Left lung (tissue), 10 donors: ENCODE measurements around the gene RBM20. TPM values are rescaled to one million over a fixed set of nuclear protein-coding genes. Genes with fewer than 3 reads are reported as not detected.

Experiments used
- ATAC-seq: fragments of 200-7000 bp; cut with Tn5 transposase; one replicate; pipeline ENCODE4 v1.9.1; 2020; ENCODE audit warnings: moderate library complexity
- DNase-seq, 4 donors: peaks; one replicate each; pipeline ENCODE4 v3.0.0-alpha.2; 2013 to 2020
- H3K27ac ChIP-seq, 2 donors: fragments of 200-600 bp; sonication (generic) in 1 of 2; one replicate each; pipeline versions ENCODE4 v1.5.0 to v1.8.0; 2020 to 2021
- H3K27me3 ChIP-seq, 2 donors: fragments of 200-600 bp; sonication (generic) in 1 of 2; one replicate each; pipeline versions ENCODE4 v1.5.0 to v1.8.0; 2020 to 2021
- H3K36me3 ChIP-seq, 2 donors: fragments of 200-600 bp; sonication (generic) in 1 of 2; one replicate each; pipeline versions ENCODE4 v1.5.0 to v1.8.0; 2020 to 2021
- H3K4me1 ChIP-seq, 2 donors: fragments of 200-600 bp; one replicate each; pipeline ENCODE4 v1.8.0; 2021
- H3K4me3 ChIP-seq, 2 donors: fragments of 200-600 bp; sonication (generic) in 1 of 2; one replicate each; pipeline versions ENCODE4 v1.5.0 to v1.8.0; 2020 to 2021; ENCODE audit warnings: mild to moderate bottlenecking in 1 of 2
- H3K9me3 ChIP-seq, 2 donors: fragments of 200-600 bp; sonication (generic) in 1 of 2; one replicate each; pipeline versions ENCODE4 v1.5.0 to v1.8.0; 2020 to 2021
- intact Hi-C, 2 donors: fragments of 100-400 bp; cut with DNase I; formaldehyde crosslinking; loops; one replicate each; pipeline versions ENCODE4 v1.11.2 to v1.14.2; 2022
- polyA plus RNA-seq, 6 donors: library from polyadenylated mRNA; unstranded; fragments of 120-200 nt; gene quantifications; one replicate each; pipeline ENCODE4 v1.2.1, GENCODE V29; 2013; ENCODE audit not compliant: insufficient read length in 6 of 6
- total RNA-seq, 2 donors: library from RNA; stranded (reverse); fragmentation: NEBNext Ultra II Directional; extraction: Animal tissue kit (Norgen Biotek cat#: 25700); gene quantifications; one replicate each; pipeline ENCODE4 v1.2.1, GENCODE V29; 2021
- TF ChIP-seq, protein P1 (sequence below), 2 donors: fragments of 200-600 bp; sonication (generic) in 1 of 2; IDR thresholded peaks; one replicate each; pipeline versions ENCODE4 v1.5.0 to v1.8.0; 2021; ENCODE audit warnings: antibody characterized with exemption in 2 of 2
- donor health status: DM: no; HTN: yes; CAD: no.
- donor health status: DM: no; HTN: no; CAD: no.

Gene RBM20
- total and polyA plus RNA-seq, 8 donors, result 0.55 to 1.8 (median 1.1) TPM

DNA sequence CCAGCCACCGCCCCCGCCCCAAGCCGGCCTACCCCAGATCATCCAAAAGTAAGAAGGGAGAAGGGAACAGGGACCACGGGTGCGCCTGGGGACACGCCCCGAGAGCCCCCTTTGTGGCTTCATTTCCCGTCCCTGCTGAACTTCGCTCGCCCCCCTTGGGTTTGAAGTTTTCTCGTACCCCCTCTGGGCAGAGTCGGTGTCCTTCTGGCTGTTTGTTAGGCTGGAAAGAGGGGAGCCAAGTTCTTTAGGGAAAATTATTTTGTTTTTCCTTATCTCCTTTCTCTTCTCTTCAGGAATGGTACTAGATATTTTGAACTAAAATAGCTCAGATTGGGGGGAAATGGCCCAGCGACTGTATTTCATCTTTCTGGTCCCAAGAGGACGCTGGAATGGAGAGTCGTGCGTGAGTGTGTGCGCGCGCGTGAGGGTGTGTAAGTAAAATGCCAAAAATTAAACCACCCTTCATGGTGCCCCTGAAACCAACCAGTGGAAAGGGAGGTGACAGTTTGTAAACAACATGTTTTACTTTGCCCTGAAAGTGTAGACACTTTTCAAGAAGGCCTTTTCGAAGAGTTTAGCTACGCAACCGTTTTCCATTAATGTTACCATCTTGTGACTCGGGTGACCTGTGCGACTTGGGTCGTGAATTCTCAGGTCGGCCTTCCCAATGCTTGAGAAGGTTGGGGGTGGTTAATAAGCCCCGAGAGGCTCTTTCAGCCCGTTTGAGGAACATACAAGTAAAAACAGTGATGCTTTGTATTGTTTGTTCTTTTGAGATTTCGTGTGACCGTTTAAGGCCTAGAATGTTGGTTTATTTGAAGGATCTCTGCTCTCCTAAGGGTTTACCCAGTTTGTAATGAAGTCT lies 694 bp downstream of the RBM20 start:
- ATAC-seq, result no peak
- intact Hi-C loops, result no loop called here

DNA sequence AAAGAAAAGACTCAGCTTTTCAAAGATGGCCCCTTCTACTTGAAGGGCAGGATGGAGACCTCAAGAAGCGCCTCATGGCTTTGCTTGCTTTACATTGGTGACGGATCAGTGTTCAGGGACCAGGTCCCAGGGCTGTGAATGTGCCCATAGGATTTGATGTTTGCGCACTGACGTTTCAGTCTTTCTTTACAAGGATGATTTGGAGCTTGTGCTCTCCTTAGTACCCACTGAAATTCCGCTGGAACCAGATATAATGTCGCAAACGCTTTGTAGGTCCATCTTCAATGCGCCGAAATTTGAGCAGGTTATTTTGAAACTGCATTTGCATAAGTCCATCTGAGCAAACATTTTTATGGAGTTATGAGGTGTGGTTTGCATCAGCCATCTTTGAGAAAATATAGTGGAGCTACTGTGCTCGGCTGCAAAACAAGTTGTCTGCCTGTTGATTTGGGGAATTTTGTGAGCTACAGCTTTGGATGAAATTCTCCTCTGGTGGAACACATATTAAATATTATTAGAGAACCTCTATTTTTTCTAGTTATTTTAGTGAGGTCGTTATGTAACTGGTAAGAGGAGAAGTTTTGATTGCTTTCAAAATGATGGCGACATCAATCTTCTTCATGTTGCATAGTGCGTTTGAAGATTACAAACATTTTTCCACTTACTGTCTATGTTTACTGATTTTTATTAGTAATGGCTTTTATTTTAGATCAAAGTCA lies 2.4 kb downstream of the RBM20 start:
- Histone ChIP-seq H3K27ac (no peak overlapping the region), H3K9me3 (no peaks in the 10 kb centered on the region), H3K4me1 (peaks cover 3 to 21% of the 10 kb centered on the region in 2 donors), H3K4me3 (no peak overlapping the region), H3K36me3 (no peaks in the 10 kb centered on the region), H3K27me3 (peaks cover 77 to 94% of the 10 kb centered on the region in 2 donors)
- DNase-seq (no peak), ATAC-seq (no peak)
- intact Hi-C loops, result no loop called here
- TF ChIP-seq, protein P1, sequence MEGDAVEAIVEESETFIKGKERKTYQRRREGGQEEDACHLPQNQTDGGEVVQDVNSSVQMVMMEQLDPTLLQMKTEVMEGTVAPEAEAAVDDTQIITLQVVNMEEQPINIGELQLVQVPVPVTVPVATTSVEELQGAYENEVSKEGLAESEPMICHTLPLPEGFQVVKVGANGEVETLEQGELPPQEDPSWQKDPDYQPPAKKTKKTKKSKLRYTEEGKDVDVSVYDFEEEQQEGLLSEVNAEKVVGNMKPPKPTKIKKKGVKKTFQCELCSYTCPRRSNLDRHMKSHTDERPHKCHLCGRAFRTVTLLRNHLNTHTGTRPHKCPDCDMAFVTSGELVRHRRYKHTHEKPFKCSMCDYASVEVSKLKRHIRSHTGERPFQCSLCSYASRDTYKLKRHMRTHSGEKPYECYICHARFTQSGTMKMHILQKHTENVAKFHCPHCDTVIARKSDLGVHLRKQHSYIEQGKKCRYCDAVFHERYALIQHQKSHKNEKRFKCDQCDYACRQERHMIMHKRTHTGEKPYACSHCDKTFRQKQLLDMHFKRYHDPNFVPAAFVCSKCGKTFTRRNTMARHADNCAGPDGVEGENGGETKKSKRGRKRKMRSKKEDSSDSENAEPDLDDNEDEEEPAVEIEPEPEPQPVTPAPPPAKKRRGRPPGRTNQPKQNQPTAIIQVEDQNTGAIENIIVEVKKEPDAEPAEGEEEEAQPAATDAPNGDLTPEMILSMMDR (IDR thresholded peaks at IDR 0.05), result no peak

More for the DNA sequence above, 694 bp downstream of the RBM20 start:
- Histone ChIP-seq H3K9me3 (no peaks in the 10 kb centered on the region), H3K36me3 (no peaks in the 10 kb centered on the region), H3K27ac (no peak overlapping the region), H3K4me3 (peak overlapping the region; percentile 30 to 37), H3K4me1 (peaks cover 3 to 21% of the 10 kb centered on the region in 2 donors), H3K27me3 (peaks cover 87 to 100% of the 10 kb centered on the region in 2 donors)
- TF ChIP-seq, protein P1 (IDR thresholded peaks at IDR 0.05), result no peak
- DNase-seq, result no peak

DNA sequence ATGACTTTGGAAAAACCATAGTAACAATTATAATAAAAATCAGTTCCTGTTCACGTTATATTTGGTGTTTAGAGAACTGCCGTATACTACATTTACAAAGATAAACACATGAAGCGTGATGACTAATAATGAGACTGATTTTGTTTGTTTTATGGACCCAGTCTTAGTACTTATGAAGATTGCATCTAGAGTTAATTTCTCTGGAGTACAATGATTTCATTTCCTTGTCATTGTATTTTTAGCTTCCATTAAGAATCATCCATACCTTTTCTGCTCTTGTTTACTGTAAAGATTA lies 2.9 kb downstream of the RBM20 start:
- TF ChIP-seq, protein P1 (IDR thresholded peaks at IDR 0.05), result no peak
- intact Hi-C loops, result no loop called here
- no peak overlapping the region for H3K4me3 ChIP-seq
- H3K9me3 ChIP-seq, result no peaks in the 10 kb centered on the region
- DNase-seq (no peak), ATAC-seq (no peak)
- H3K4me1 ChIP-seq, result peaks cover 3 to 21% of the 10 kb centered on the region in 2 donors
- peaks cover 77 to 91% of the 10 kb centered on the region in 2 donors for H3K27me3 ChIP-seq
- H3K36me3 ChIP-seq, result no peaks in the 10 kb centered on the region
- no peak overlapping the region for H3K27ac ChIP-seq

DNA sequence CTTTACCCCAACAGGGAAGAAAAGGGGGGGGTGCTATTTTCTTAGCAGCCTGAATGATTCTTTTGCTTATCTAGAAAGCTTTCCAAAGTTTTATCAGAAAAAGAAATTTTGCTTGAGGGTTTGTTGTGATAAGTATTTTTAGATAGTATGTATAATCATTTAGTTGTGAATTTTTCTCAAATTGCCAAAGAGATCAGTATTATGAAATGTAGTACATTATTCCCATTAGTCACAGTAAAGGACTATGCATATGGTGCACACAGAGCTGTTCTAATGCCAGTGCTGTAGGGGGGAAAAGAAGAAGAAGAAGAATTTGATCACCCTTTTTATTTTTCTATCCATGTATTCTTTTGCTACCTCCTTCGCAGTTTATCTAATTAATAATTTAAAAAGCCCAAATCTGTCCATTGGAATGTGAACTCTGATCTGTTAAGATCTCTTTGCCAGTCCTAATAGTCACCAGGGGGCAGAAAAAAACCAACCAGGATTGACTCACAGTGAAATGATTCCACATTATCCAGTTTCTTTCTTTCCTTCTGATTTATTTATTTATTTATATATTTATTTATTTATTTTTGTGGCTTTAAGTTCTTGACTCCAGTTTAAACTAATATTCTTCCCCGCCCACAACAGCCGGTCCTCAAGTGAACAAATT lies 4.7 kb downstream of the RBM20 start:
- no peak for ATAC-seq
- H3K4me3 ChIP-seq, result no peak overlapping the region
- no peaks in the 10 kb centered on the region for H3K36me3 ChIP-seq
- peaks cover 67 to 91% of the 10 kb centered on the region in 2 donors for H3K27me3 ChIP-seq
- H3K27ac ChIP-seq, result no peak overlapping the region
- TF ChIP-seq, protein P1 (IDR thresholded peaks at IDR 0.05), result no peak
- intact Hi-C loops, result no loop called here
- no peak for DNase-seq
- no peaks in the 10 kb centered on the region for H3K9me3 ChIP-seq
- peaks cover 1 to 10% of the 10 kb centered on the region in 2 donors for H3K4me1 ChIP-seq
